GM12878 (cell line): ENCODE data around the gene DNAJC7. TPM values are rescaled to one million over a fixed set of nuclear protein-coding genes. Genes with fewer than 3 reads are reported as not detected.

Experiments used
- ASH2L ChIP-seq: fragments of 300-600, 200-600 bp; sonication (generic); IDR thresholded peaks from 2 replicates; pipeline ENCODE4 v1.6.1; 2017; ENCODE audit warnings: low read depth, mild to moderate bottlenecking, borderline replicate concordance
- CBX5 ChIP-seq: sonication (generic); IDR thresholded peaks from 2 replicates; pipeline ENCODE4 v1.6.1; 2016; ENCODE audit warnings: low read depth, moderate library complexity, mild to moderate bottlenecking, inconsistent platforms
- DPF2 ChIP-seq: fragments of 450-650 bp; IDR thresholded peaks from 2 replicates; pipeline ENCODE4 v1.6.1; 2017; ENCODE audit warnings: mild to moderate bottlenecking
- EED ChIP-seq: sonication (generic); IDR thresholded peaks from 2 replicates; pipeline ENCODE4 v1.6.1; 2016; ENCODE audit warnings: antibody characterized with exemption, low read depth
- FOS ChIP-seq: IDR thresholded peaks from 3 replicates; pipeline ENCODE4 v1.6.1; 2011; ENCODE audit warnings: borderline replicate concordance; ENCODE audit not compliant: insufficient read length; ENCODE audit errors: extremely low read depth
- GABPA ChIP-seq: IDR thresholded peaks from 2 replicates; pipeline ENCODE4 v1.6.1; 2014; ENCODE audit warnings: antibody characterized with exemption, low read depth, mild to moderate bottlenecking, inconsistent platforms
- HCFC1 ChIP-seq: fragments of 150-350 bp; IDR thresholded peaks from 2 replicates; pipeline ENCODE4 v1.6.1; 2014; ENCODE audit warnings: low read length
- HDAC6 ChIP-seq: fragments of 200-600 bp; sonication (generic); IDR thresholded peaks from one replicate; pipeline ENCODE4 v1.8.0; 2017; ENCODE audit warnings: antibody characterized with exemption; ENCODE audit not compliant: unreplicated experiment
- IKZF1 ChIP-seq: fragments of 450-650 bp; conservative IDR thresholded peaks from 2 replicates; pipeline ENCODE4 v1.6.1; 2017; ENCODE audit warnings: antibody characterized with exemption, mild to moderate bottlenecking
- MTA3 ChIP-seq: IDR thresholded peaks from 2 replicates; pipeline ENCODE4 v1.6.1; 2012; ENCODE audit warnings: low read length, inconsistent platforms, borderline replicate concordance
- NFYB ChIP-seq: IDR thresholded peaks from 2 replicates; pipeline ENCODE4 v1.6.1; 2011; ENCODE audit warnings: low read depth, mild to moderate bottlenecking, low read length, improper control_type of control experiment, moderate library complexity; ENCODE audit not compliant: insufficient read depth
- NR2C2 ChIP-seq: IDR thresholded peaks from 2 replicates; pipeline ENCODE4 v1.6.1; 2011; ENCODE audit warnings: borderline replicate concordance, low read depth; ENCODE audit not compliant: control insufficient read depth, insufficient read length
- PML ChIP-seq: IDR thresholded peaks from 2 replicates; pipeline ENCODE4 v1.6.1; 2012; ENCODE audit warnings: low read length, inconsistent platforms
- POLR2A ChIP-seq: IDR thresholded peaks from 2 replicates; pipeline ENCODE4 v1.6.1; 2011; ENCODE audit warnings: low read depth, mild to moderate bottlenecking, low read length
- POLR2AphosphoS5 ChIP-seq: IDR thresholded peaks from 2 replicates; pipeline ENCODE4 v1.6.1; 2011; ENCODE audit warnings: mild to moderate bottlenecking, low read length, inconsistent platforms
- RAD21 ChIP-seq: IDR thresholded peaks from 2 replicates; pipeline ENCODE4 v1.6.1; 2011; ENCODE audit warnings: mild to moderate bottlenecking, low read depth, low read length, moderate library complexity; ENCODE audit not compliant: insufficient read depth
- RUNX3 ChIP-seq: IDR thresholded peaks from 2 replicates; pipeline ENCODE4 v1.6.1; 2012; ENCODE audit warnings: low read length, inconsistent platforms
- SMAD5 ChIP-seq: IDR thresholded peaks from 2 replicates; pipeline ENCODE4 v1.6.1; 2016; ENCODE audit warnings: antibody characterized with exemption, low read depth
- SPI1 ChIP-seq: IDR thresholded peaks from 2 replicates; pipeline ENCODE4 v1.6.1; 2011; ENCODE audit warnings: low read depth, mild to moderate bottlenecking, low read length, moderate library complexity, borderline replicate concordance; ENCODE audit not compliant: insufficient read depth
- STAT1 ChIP-seq: fragments of 450-650 bp; conservative IDR thresholded peaks from 2 replicates; pipeline ENCODE4 v1.6.1; 2014; ENCODE audit warnings: antibody characterized with exemption, mild to moderate bottlenecking
- SUZ12 ChIP-seq: fragments of 200-600 bp; sonication (generic); IDR thresholded peaks from one replicate; pipeline ENCODE4 v1.6.1; 2018; ENCODE audit warnings: antibody characterized with exemption, mild to moderate bottlenecking; ENCODE audit not compliant: unreplicated experiment
- ZNF384 ChIP-seq: IDR thresholded peaks from 2 replicates; pipeline ENCODE4 v1.6.1; 2012; ENCODE audit warnings: low read depth, mild to moderate bottlenecking, low read length, improper control_type of control experiment, borderline replicate concordance
- polyA plus RNA-seq, 11 experiments: library from polyadenylated mRNA; depleted of rRNA in 4 of 11; unstranded in 6 of 11; stranded (reverse) in 5 of 11; fragments of >200 nt; fragmentation: Nextera tagmentation in 4 of 11; fragmentation: Illumina TruSeq in 1 of 11; extraction: Ambion mirVana in 4 of 11; extraction: Trizol in 1 of 11; gene quantifications; 1 replicate in 1 of 11; 2 replicates in 10 of 11; pipeline versions ENCODE4 v1.2.1 to v1.2.3, GENCODE V29; 2011 to 2016; ENCODE audit warnings: inconsistent platforms in 2 of 11, missing spikeins in 2 of 11, low read depth in 1 of 11
- total RNA-seq, 4 experiments: library from RNA; depleted of rRNA in 3 of 4; stranded (reverse); fragments of >200 nt in 3 of 4; fragmentation: Illumina TruSeq in 1 of 4; extraction: Trizol in 1 of 4; gene quantifications; 2 replicates each; pipeline versions ENCODE4 v1.2.1 to v1.2.3, GENCODE V29; 2013 to 2021
- TF ChIP-seq, protein P1 (sequence below): fragments of 450-650 bp; conservative IDR thresholded peaks from 2 replicates; pipeline ENCODE4 v1.6.1; 2017; ENCODE audit warnings: mild to moderate bottlenecking, moderate library complexity
- TF ChIP-seq, protein P2 (sequence below): IDR thresholded peaks from 2 replicates; pipeline ENCODE4 v1.6.1; 2011; ENCODE audit warnings: borderline replicate concordance, low read depth, mild to moderate bottlenecking, moderate library complexity, mixed read lengths, low read length; ENCODE audit not compliant: insufficient read depth; ENCODE audit errors: extremely low read length
- TF ChIP-seq, protein P3 (sequence below): fragments of 450-650 bp; IDR thresholded peaks from 2 replicates; pipeline ENCODE4 v1.6.1; 2018; ENCODE audit warnings: mild to moderate bottlenecking, low read depth, moderate library complexity; ENCODE audit not compliant: partially characterized antibody

The DNAJC7 gene
- total and polyA plus RNA-seq, 10 of the 15 experiments (the other 5 are each of a cell fraction or from before 2014, with no cell fraction given): 60.1 to 173 (median 94.9) TPM

DNA sequence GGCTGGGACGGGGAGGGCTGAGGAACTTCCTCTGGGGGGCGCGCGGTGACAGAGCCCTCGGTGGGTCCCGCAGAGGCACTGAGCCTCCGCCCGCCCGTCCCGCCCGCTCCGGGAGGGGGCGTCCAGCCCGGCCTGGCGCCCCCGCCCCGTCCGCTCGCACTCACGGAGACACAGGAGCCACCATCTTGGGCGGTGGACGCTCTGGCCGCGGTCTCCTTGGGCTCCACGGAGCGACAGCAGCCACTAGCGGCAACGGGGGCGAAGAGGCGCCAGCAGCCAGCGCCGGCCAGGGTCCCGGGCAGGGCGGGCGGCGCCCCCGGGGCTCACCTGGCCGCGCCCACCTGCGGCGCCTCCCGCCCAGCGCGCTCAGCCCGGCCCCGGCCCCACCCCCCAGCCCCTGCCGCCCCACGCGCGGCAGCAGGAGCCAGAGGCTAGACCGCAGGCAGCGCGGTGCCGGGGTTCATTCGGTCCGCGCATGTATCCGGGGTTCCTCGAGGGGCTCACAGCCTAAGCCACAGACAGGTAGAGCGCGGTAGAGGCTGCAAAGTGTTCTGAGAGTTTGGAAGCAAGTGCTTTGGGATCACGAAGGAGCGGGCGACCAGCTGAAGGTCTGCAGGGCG is 33.3 kb upstream of the DNAJC7 start, which contains the start of gene C17orf113 (continued):
- TF ChIP-seq, protein P1, sequence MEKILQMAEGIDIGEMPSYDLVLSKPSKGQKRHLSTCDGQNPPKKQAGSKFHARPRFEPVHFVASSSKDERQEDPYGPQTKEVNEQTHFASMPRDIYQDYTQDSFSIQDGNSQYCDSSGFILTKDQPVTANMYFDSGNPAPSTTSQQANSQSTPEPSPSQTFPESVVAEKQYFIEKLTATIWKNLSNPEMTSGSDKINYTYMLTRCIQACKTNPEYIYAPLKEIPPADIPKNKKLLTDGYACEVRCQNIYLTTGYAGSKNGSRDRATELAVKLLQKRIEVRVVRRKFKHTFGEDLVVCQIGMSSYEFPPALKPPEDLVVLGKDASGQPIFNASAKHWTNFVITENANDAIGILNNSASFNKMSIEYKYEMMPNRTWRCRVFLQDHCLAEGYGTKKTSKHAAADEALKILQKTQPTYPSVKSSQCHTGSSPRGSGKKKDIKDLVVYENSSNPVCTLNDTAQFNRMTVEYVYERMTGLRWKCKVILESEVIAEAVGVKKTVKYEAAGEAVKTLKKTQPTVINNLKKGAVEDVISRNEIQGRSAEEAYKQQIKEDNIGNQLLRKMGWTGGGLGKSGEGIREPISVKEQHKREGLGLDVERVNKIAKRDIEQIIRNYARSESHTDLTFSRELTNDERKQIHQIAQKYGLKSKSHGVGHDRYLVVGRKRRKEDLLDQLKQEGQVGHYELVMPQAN: no peak
- TF ChIP-seq EED (no peak), STAT1 (no peak), NFYB (no peak), NR2C2 (no peak), IKZF1 (peak; percentile 32; the same call in 1 of the 2 replicates), RUNX3 (0 out of 2 replicates have a peak, but pooled peaks have one; percentile 8), SMAD5 (no peak), POLR2AphosphoS5 (no peak), PML (no peak), POLR2A (peak; percentile 78), FOS (no peak), ZNF384 (no peak), HCFC1 (no peak), SUZ12 (no peak), ASH2L (no peak), HDAC6 (no peak), RAD21 (peak; percentile 48), SPI1 (no peak), DPF2 (no peak), GABPA (no peak), CBX5 (no peak), MTA3 (no peak)
- TF ChIP-seq, protein P2, sequence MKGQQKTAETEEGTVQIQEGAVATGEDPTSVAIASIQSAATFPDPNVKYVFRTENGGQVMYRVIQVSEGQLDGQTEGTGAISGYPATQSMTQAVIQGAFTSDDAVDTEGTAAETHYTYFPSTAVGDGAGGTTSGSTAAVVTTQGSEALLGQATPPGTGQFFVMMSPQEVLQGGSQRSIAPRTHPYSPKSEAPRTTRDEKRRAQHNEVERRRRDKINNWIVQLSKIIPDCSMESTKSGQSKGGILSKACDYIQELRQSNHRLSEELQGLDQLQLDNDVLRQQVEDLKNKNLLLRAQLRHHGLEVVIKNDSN: no peak
- TF ChIP-seq, protein P3, sequence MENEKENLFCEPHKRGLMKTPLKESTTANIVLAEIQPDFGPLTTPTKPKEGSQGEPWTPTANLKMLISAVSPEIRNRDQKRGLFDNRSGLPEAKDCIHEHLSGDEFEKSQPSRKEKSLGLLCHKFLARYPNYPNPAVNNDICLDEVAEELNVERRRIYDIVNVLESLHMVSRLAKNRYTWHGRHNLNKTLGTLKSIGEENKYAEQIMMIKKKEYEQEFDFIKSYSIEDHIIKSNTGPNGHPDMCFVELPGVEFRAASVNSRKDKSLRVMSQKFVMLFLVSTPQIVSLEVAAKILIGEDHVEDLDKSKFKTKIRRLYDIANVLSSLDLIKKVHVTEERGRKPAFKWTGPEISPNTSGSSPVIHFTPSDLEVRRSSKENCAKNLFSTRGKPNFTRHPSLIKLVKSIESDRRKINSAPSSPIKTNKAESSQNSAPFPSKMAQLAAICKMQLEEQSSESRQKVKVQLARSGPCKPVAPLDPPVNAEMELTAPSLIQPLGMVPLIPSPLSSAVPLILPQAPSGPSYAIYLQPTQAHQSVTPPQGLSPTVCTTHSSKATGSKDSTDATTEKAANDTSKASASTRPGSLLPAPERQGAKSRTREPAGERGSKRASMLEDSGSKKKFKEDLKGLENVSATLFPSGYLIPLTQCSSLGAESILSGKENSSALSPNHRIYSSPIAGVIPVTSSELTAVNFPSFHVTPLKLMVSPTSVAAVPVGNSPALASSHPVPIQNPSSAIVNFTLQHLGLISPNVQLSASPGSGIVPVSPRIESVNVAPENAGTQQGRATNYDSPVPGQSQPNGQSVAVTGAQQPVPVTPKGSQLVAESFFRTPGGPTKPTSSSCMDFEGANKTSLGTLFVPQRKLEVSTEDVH: no peak
